HG03571 (cell line): ENCODE data around the gene CLDN4.
"Not testable (repeated sequence)": the region's sequence is repeated elsewhere in the genome, so short reads cannot be mapped to it uniquely, and the experiment has no call there.

Experiments
- ATAC-seq: cut with Tn5 transposase; IDR thresholded peaks from one replicate; pipeline ENCODE4 v1.9.1; 2021; ENCODE audit not compliant: unreplicated experiment

CLDN4 gene

GRCh38 chr7:73842067-73842976 is 11.5 kb downstream of the CLDN4 start, which contains the start of gene METTL27:
TSS of gene METTL27 (minus strand) at chr7:73842516. CDS start at chr7:73842140, 376 bp downstream.
- peak; percentile 81 for ATAC-seq

- no peak for ATAC-seq
Observed at GRCh38 chr7:73844131-73844547, 13.3 kb downstream of the CLDN4 start.

GRCh38 chr7:73844848-73845460 is 14.2 kb downstream of the CLDN4 start:
- no peak for ATAC-seq

- not testable (repeated sequence) for ATAC-seq
Observed at GRCh38 chr7:73845701-73846195, 15.0 kb downstream of the CLDN4 start.

- ATAC-seq, result no peak
Observed at GRCh38 chr7:73847941-73848723, 17.3 kb downstream of the CLDN4 start.

- no peak for ATAC-seq
Observed at GRCh38 chr7:73850781-73851207, 20.0 kb downstream of the CLDN4 start.

- ATAC-seq, result no peak
Observed at GRCh38 chr7:73851410-73852338, 20.9 kb downstream of the CLDN4 start.

- no peak for ATAC-seq
Observed at GRCh38 chr7:73852500-73852899, 21.7 kb downstream of the CLDN4 start.

- no peak for ATAC-seq
Observed at GRCh38 chr7:73856941-73857340, 26.1 kb downstream of the CLDN4 start.

- no peak for ATAC-seq
Observed at GRCh38 chr7:73858807-73859206, 28.0 kb downstream of the CLDN4 start.

GRCh38 chr7:73860859-73861258 is 30.1 kb downstream of the CLDN4 start, which contains the start of gene TMEM270:
TSS of gene TMEM270 (plus strand) at chr7:73861159. CDS start at chr7:73861195, 36 bp downstream.
- ATAC-seq, result no peak

- no peak for ATAC-seq
Observed at GRCh38 chr7:73861305-73861704, 30.5 kb downstream of the CLDN4 start.

- ATAC-seq, result no peak
Observed at GRCh38 chr7:73864981-73865711, 34.4 kb downstream of the CLDN4 start.

GRCh38 chr7:73865738-73866445 is 35.1 kb downstream of the CLDN4 start:
- ATAC-seq, result no peak

GRCh38 chr7:73866446-73866767 is 35.6 kb downstream of the CLDN4 start:
- ATAC-seq, result no peak

- no peak for ATAC-seq
Observed at GRCh38 chr7:73869011-73869798, 38.4 kb downstream of the CLDN4 start.

- no peak for ATAC-seq
Observed at GRCh38 chr7:73870041-73870492, 39.3 kb downstream of the CLDN4 start.
